Measurements from ENCODE around the gene TTLL11.

TTLL11 gene

GRCh38 chr9:121865884-121866283 is 227.2 kb downstream of the TTLL11 start:
- DNase-seq, result no peak

- DNase-seq, result no peak
Observed at GRCh38 chr9:121865060-121865459, 228.0 kb downstream of the TTLL11 start.

- DNase-seq, result no peak
Observed at GRCh38 chr9:121863955-121864354, 229.2 kb downstream of the TTLL11 start.

- DNase-seq, result no peak
Observed at GRCh38 chr9:121862371-121863332, 230.5 kb downstream of the TTLL11 start.

GRCh38 chr9:121861501-121862180 is 231.5 kb downstream of the TTLL11 start:
- no peak for DNase-seq

GRCh38 chr9:121860744-121861143 is 232.4 kb downstream of the TTLL11 start:
- no peak for DNase-seq

- no peak for DNase-seq
Observed at GRCh38 chr9:121860213-121860612, 232.9 kb downstream of the TTLL11 start.

GRCh38 chr9:121859646-121860045 is 233.5 kb downstream of the TTLL11 start:
- DNase-seq, result no peak

- DNase-seq, result no peak
Observed at GRCh38 chr9:121858788-121859187, 234.3 kb downstream of the TTLL11 start.

- no peak for DNase-seq
Observed at GRCh38 chr9:121857928-121858327, 235.2 kb downstream of the TTLL11 start.

- DNase-seq, result no peak
Observed at GRCh38 chr9:121855476-121855875, 237.6 kb downstream of the TTLL11 start.

GRCh38 chr9:121853617-121854395 is 239.3 kb downstream of the TTLL11 start:
- DNase-seq, result no peak

GRCh38 chr9:121852651-121853616 is 240.2 kb downstream of the TTLL11 start:
- no peak for DNase-seq

- no peak for DNase-seq
Observed at GRCh38 chr9:121852241-121852640, 240.9 kb downstream of the TTLL11 start.

GRCh38 chr9:121851641-121852091 is 241.4 kb downstream of the TTLL11 start:
- DNase-seq, result no peak

GRCh38 chr9:121850366-121850765 is 242.7 kb downstream of the TTLL11 start:
- no peak for DNase-seq

- DNase-seq, result no peak
Observed at GRCh38 chr9:121849554-121849953, 243.6 kb downstream of the TTLL11 start.

- no peak for DNase-seq
Observed at GRCh38 chr9:121844562-121844961, 248.5 kb downstream of the TTLL11 start.

- DNase-seq, result no peak
Observed at GRCh38 chr9:121844098-121844497, 249.0 kb downstream of the TTLL11 start.

- no peak for DNase-seq
Observed at GRCh38 chr9:121842612-121842978, 250.5 kb downstream of the TTLL11 start.

GRCh38 chr9:121841771-121842611 is 251.1 kb downstream of the TTLL11 start:
- no peak for DNase-seq
